Measurements from ENCODE around the gene OTOGL.

OTOGL gene

DNA sequence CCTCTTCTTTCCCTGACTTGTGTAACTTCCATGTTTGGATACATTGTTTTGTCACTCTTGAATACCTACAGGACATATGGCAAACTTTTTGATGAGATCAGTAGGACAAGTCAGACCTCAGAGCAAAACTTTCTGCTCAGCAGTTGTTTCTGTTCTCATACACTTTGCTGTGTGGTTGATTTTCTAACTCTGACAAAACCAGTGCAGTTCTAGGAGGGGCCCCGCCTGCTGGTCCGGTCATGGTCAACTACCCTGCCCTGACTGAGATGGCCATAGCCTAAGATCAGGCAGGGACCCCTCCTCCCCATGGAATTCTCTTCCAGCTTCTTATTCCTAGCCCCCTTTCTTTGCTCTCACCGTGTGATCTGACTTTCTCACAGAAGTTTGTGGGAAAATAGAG, 92.8 kb downstream of the OTOGL start:
- FAIRE-seq: no peak
- no peak for DNase-seq (ENCODE audit: insufficient read length, low spot score)
- TF ChIP-seq CTCF (IDR thresholded peaks at IDR 0.05; ENCODE audit: insufficient read depth, missing control alignments): no peak

GRCh38 chr12:80193865-80194264, 94.5 kb downstream of the OTOGL start:
- no peak for DNase-seq (ENCODE audit: insufficient read length, low spot score)
- FAIRE-seq: no peak

DNA sequence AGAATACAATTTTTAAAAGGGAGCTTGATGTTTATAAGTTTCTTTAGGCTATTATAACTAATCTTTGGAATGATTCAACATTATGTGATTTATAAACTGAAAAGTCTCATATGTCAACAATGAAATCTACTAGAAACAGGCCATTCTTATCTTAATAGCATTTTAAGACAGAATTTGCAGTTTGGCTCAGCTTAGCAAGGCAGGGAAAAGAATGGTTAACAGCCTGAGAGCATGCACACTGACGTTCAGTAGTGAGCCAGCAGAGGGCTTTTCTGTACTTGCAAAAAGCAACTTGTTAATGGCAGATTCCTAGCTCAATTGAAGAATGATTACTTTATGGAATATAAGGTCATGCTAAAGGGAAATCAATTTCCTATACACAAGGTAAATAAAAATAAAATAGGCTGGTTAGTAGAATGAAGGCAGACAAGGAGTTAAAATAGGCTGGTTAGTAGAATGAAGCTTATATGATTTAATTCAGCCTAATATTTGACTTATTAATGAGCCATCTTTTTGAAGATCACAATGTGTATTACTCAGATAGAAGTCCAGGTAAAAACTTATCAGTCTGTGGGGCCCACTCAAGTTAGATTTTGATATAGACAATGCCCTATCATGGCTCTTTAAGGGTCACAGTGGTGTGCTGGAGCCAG, 95.9 kb downstream of the OTOGL start:
- FAIRE-seq: no peak
- DNase-seq (ENCODE audit: insufficient read length, low spot score): no peak
- TF ChIP-seq CTCF (IDR thresholded peaks at IDR 0.05; ENCODE audit: insufficient read depth, missing control alignments): peak; percentile 44

More at GRCh38 chr12:80193865-80194264, 94.5 kb downstream of the OTOGL start:
- TF ChIP-seq CTCF (IDR thresholded peaks at IDR 0.05; ENCODE audit: insufficient read depth, missing control alignments): no peak

DNA sequence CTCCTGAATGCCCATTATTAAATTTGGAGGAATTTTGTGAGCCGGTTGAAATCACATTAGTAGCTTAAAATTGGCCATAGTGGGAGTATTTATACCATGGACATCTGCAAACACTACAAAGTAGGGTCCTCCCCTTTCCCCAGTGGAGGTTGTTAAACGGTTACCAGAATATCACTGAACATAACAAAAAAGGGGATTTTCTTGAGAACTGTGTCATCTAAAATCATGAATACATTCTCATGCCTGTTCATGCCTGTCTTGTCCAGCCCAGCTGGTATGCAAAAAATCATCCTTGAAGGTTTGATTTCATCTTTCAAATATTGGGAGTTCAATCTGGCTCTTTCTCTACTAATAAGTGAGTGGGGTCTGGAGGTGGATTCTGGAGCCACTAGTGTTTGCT, 96.4 kb downstream of the OTOGL start:
- DNase-seq (ENCODE audit: insufficient read length, low spot score): no peak
- TF ChIP-seq CTCF (IDR thresholded peaks at IDR 0.05; ENCODE audit: insufficient read depth, missing control alignments): no peak
- no peak for FAIRE-seq

GRCh38 chr12:80196419-80196818, 97.1 kb downstream of the OTOGL start:
- DNase-seq (ENCODE audit: insufficient read length, low spot score): no peak
- FAIRE-seq: no peak
- no peak for TF ChIP-seq CTCF (IDR thresholded peaks at IDR 0.05; ENCODE audit: insufficient read depth, missing control alignments)

DNA sequence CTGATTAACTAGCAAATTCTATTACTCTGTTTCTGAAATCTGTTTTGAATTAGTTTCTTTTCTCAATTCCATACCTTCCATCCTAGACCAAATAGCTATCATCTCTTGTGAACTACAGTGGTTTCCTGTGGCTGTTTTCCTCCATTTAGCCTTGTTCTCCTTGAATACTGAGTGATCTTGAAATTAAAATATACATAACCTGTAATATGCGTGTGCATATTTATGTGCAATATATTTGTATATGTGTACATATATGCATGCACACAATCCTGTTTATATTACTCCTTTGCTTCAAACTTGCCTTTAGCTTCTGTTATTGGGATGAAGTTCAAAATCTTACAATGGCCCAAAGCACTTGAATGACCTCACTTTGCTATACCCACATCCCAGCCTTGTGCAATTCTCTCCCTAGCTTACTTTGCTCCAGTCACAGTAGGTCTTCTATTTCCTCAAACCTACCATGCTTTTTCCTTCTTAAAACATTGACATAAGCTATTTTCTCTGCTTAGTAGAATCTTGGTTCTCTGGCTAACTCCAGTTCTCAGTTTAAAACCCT, 99.5 kb downstream of the OTOGL start:
- TF ChIP-seq CTCF (IDR thresholded peaks at IDR 0.05; ENCODE audit: insufficient read depth, missing control alignments): no peak
- DNase-seq (ENCODE audit: insufficient read length, low spot score): no peak
- no peak for FAIRE-seq

DNA sequence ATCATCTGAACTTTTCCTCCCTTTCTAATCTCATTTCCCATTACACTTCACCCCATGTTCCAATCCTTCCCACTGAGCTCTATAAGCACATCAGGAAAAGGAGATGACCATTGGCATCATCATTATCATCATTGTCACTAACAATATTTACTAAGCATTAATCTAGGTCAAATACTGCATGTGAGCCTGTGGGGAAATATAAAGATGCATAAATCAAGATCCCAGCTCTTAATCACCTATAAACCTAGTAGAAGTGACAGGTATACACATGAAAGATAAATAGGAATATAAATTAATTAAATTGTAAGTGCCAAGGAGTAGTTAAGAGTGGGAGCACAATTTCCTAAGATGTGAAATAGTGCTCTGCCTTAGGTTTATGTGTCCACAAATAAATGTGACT, 100.6 kb downstream of the OTOGL start:
- FAIRE-seq (no peak), DNase-seq (ENCODE audit: insufficient read length, low spot score) (no peak)
- no peak for TF ChIP-seq CTCF (IDR thresholded peaks at IDR 0.05; ENCODE audit: insufficient read depth, missing control alignments)

Measured in D721Med (cell line).